Calu3 (cell line): ENCODE data around the gene ANKRD55. TPM values are rescaled to one million over a fixed set of nuclear protein-coding genes. Genes with fewer than 3 reads are reported as not detected.
"Not testable (repeated sequence)": the region's sequence is repeated elsewhere in the genome, so short reads cannot be mapped to it uniquely, and the experiment has no call there.

ENCODE experiments used
- BruUV-seq: library from RNA; stranded (reverse); fragments of 400-500 nt; replicated peaks from 2 replicates; lab custom pipeline; 2021; lab: Mats Ljungman, UMichigan
- CTCF ChIA-PET: fragments of 300-600 bp; sonication (Branson Sonifier 250); formaldehyde crosslinking; loops from one replicate; lab custom pipeline; 2022; ENCODE audit warnings: antibody characterized with exemption; lab: Charles Lee
- DNase-seq: peaks from one replicate; pipeline ENCODE4 v3.0.0; 2022
- H3K27ac Mint-ChIP-seq: one replicate; pipeline ENCODE4 v1.8.0; 2022; ENCODE audit warnings: mixed read lengths; ENCODE audit not compliant: unreplicated experiment
- H3K27me3 Mint-ChIP-seq: one replicate; pipeline ENCODE4 v1.8.0; 2022; ENCODE audit warnings: mixed read lengths; ENCODE audit not compliant: unreplicated experiment
- H3K36me3 Mint-ChIP-seq: one replicate; pipeline ENCODE4 v1.8.0; 2022; ENCODE audit warnings: mild to moderate bottlenecking, moderate library complexity, mixed read lengths; ENCODE audit not compliant: insufficient read depth, unreplicated experiment
- H3K4me1 Mint-ChIP-seq: one replicate; pipeline ENCODE4 v1.8.0; 2022; ENCODE audit warnings: mild to moderate bottlenecking, low read depth, mixed read lengths; ENCODE audit not compliant: unreplicated experiment
- H3K4me3 Mint-ChIP-seq: one replicate; pipeline ENCODE4 v1.8.0; 2022; ENCODE audit warnings: mild to moderate bottlenecking, low read depth, moderate library complexity, mixed read lengths; ENCODE audit not compliant: unreplicated experiment
- H3K9me3 Mint-ChIP-seq: one replicate; pipeline ENCODE4 v1.8.0; 2022; ENCODE audit warnings: low read depth, mixed read lengths; ENCODE audit not compliant: unreplicated experiment
- intact Hi-C: fragments of 100-400 bp; cut with micrococcal nuclease; formaldehyde crosslinking; loops from one replicate; pipeline ENCODE4 v1.10.0; 2022; ENCODE audit not compliant: unreplicated experiment
- total RNA-seq: library from RNA; stranded (reverse); gene quantifications from 2 replicates; pipeline ENCODE4 v1.2.3, GENCODE V29; 2022
- TF ChIP-seq, protein P1 (sequence below): fragments of 200-600 bp; IDR thresholded peaks from one replicate; pipeline ENCODE4 v1.8.0; 2022; ENCODE audit warnings: antibody characterized with exemption; ENCODE audit not compliant: unreplicated experiment

The ANKRD55 gene
- total RNA-seq, 1 experiment from 2014 or later: not detected

- DNase-seq: no peak
- CTCF ChIA-PET: no interaction called here
- BruUV-seq: no TSS peak
- no peaks in the 10 kb centered on the region for H3K36me3 Mint-ChIP-seq
- H3K27me3 Mint-ChIP-seq: no peaks in the 10 kb centered on the region
- no peaks in the 10 kb centered on the region for H3K4me1 Mint-ChIP-seq
- TF ChIP-seq, protein P1, sequence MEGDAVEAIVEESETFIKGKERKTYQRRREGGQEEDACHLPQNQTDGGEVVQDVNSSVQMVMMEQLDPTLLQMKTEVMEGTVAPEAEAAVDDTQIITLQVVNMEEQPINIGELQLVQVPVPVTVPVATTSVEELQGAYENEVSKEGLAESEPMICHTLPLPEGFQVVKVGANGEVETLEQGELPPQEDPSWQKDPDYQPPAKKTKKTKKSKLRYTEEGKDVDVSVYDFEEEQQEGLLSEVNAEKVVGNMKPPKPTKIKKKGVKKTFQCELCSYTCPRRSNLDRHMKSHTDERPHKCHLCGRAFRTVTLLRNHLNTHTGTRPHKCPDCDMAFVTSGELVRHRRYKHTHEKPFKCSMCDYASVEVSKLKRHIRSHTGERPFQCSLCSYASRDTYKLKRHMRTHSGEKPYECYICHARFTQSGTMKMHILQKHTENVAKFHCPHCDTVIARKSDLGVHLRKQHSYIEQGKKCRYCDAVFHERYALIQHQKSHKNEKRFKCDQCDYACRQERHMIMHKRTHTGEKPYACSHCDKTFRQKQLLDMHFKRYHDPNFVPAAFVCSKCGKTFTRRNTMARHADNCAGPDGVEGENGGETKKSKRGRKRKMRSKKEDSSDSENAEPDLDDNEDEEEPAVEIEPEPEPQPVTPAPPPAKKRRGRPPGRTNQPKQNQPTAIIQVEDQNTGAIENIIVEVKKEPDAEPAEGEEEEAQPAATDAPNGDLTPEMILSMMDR: no peak
- intact Hi-C loops: no loop called here
- peaks cover 3% of the 10 kb centered on the region for H3K9me3 Mint-ChIP-seq
- H3K27ac Mint-ChIP-seq: no peak overlapping the region
- no peak overlapping the region for H3K4me3 Mint-ChIP-seq
Measured at GRCh38 chr5:56251918-56252553, 18.9 kb upstream of the ANKRD55 start.

DNA sequence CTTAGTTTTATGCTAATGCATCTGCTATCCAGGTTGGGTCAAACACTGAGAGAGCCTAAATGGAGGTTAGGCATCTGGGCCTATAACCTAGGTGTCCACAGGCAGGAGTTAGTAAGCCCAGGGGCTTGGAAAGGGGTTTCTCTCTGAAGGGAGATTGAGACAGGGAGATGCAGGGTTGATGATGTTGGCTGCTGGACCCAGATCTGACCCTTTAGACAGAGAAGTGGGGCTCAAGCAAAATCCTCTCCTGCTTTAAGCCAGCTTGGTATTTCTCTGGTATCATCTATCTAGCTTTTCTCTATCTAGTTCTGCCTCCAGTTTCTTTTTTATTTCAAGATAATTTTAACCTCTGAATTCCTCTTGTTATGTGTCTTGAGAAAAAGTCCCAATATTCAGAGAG lies 18.3 kb upstream of the ANKRD55 start:
- intact Hi-C loops: no loop called here
- H3K36me3 Mint-ChIP-seq: no peaks in the 10 kb centered on the region
- H3K4me3 Mint-ChIP-seq: no peak overlapping the region
- CTCF ChIA-PET: no interaction called here
- H3K9me3 Mint-ChIP-seq: peaks cover 3% of the 10 kb centered on the region
- DNase-seq: no peak
- no TSS peak for BruUV-seq
- TF ChIP-seq, protein P1: no peak
- no peak overlapping the region for H3K27ac Mint-ChIP-seq
- no peaks in the 10 kb centered on the region for H3K27me3 Mint-ChIP-seq
- no peaks in the 10 kb centered on the region for H3K4me1 Mint-ChIP-seq

DNA sequence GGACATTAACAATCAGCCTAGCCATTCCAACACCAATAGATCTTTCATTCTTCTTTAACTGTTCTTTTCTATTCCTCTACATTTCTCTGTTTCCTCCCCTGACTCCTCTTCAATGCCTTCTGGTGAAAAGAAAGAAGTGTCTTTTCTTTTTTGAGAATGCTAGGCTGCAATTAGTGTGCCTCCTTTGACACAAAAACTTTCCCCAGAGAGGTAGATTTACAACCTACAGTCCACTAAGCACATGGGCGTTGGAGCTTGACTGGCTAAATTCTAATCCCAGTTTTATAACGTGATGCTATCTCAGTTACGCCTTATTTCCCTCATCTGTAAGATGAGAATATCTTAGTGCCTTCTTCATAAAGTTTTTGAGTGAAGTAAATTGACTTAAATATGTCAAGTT lies 16.9 kb upstream of the ANKRD55 start:
- TF ChIP-seq, protein P1: no peak

GRCh38 chr5:56249085-56249484 lies 16.0 kb upstream of the ANKRD55 start:
- H3K4me3 Mint-ChIP-seq, H3K27ac Mint-ChIP-seq, H3K4me1 Mint-ChIP-seq, BruUV-seq, intact Hi-C loops, H3K9me3 Mint-ChIP-seq, H3K36me3 Mint-ChIP-seq, H3K27me3 Mint-ChIP-seq, DNase-seq, CTCF ChIA-PET: not testable (repeated sequence)

More for the DNA sequence above, 16.9 kb upstream of the ANKRD55 start:
- no peak for DNase-seq
- CTCF ChIA-PET: interaction anchor here (0.7 kb wide), 1 partner anchor 199 kb away, joined by 3 read pairs; no protein-coding TSS in a partner anchor
- Mint-ChIP-seq H3K27ac (no peak overlapping the region), H3K36me3 (no peaks in the 10 kb centered on the region), H3K27me3 (no peaks in the 10 kb centered on the region), H3K4me3 (no peak overlapping the region), H3K4me1 (no peaks in the 10 kb centered on the region), H3K9me3 (peaks cover 3% of the 10 kb centered on the region)
- BruUV-seq: no TSS peak
- intact Hi-C loops: no loop called here

DNA sequence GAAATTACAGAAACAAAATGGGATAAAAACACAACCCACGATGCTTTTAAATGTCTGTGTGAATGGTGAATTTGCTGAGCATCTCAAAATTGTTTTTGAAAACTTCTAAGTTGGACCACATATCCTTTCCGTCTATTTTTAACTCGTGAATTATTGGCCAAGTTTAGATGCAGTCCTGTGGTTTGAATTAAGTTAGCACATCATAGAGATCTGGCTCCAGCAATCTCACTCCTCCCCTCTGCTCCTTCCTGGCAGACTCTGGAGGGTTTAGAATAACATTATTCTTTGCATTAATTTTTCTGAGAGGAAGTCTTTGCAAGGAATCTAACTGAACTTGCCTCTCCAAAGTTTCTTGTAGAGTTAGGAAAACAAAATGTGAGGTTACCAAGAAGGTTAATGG lies 14.5 kb upstream of the ANKRD55 start:
- CTCF ChIA-PET: no interaction called here
- H3K4me3 Mint-ChIP-seq: no peak overlapping the region
- no peak for DNase-seq
- H3K27me3 Mint-ChIP-seq: no peaks in the 10 kb centered on the region
- no peaks in the 10 kb centered on the region for H3K4me1 Mint-ChIP-seq
- H3K36me3 Mint-ChIP-seq: no peaks in the 10 kb centered on the region
- H3K27ac Mint-ChIP-seq: no peak overlapping the region
- H3K9me3 Mint-ChIP-seq: peaks cover 5% of the 10 kb centered on the region
- no TSS peak for BruUV-seq
- TF ChIP-seq, protein P1: no peak
- intact Hi-C loops: no loop called here
